ENCODE results near the gene PRELID3B. TPM values are rescaled to one million over a fixed set of nuclear protein-coding genes. Genes with fewer than 3 reads are reported as not detected.
A peak's percentile ranks its signal among the peaks of the same experiment; 100 is the strongest.

PRELID3B gene
- total RNA-seq, 2 experiments from 2014 or later = 55.8 to 59.1 TPM

GRCh38 chr20:58985656-58986055 is 56.9 kb downstream of the PRELID3B start:
- Mint-ChIP-seq H3K36me3 (ENCODE audit: low read depth) (peaks cover 66% of the 10 kb centered on the region), H3K9me3 (no peaks in the 10 kb centered on the region), H3K27me3 (no peaks in the 10 kb centered on the region), H3K4me1 (ENCODE audit: low read depth) (peaks cover 44% of the 10 kb centered on the region), H3K4me3 (no peak overlapping the region), H3K27ac (peak overlapping the region; percentile 40)
- ATAC-seq (ENCODE audit: poor library complexity) (no peak), DNase-seq (no peak)
- Histone ChIP-seq H3K4me3 (ENCODE audit: low read length) (no peak overlapping the region), H3K9me3 (ENCODE audit: control insufficient read depth in 1 of 2, insufficient read depth in 1 of 2, low read length in 2 of 2) (no peaks in the 10 kb centered on the region), H3K36me3 (ENCODE audit: insufficient read depth, low read length) (peaks cover 50% of the 10 kb centered on the region), H3K4me1 (ENCODE audit: insufficient read depth, low read length) (peaks cover 38% of the 10 kb centered on the region), H3K27me3 (ENCODE audit: control insufficient read depth in 1 of 2, insufficient read depth in 2 of 2, low read length in 2 of 2) (no peaks in the 10 kb centered on the region), H3K27ac (ENCODE audit: low read depth in 1 of 2, low read length in 2 of 2) (no peak overlapping the region)
- intact Hi-C loops (cut with DNase I, micrococcal nuclease) = loop anchor here in 1 of 2 experiments (10.0 kb wide), 1 partner anchor 681 kb away; the partner anchor contains the start of gene RAB22A
- CTCF ChIA-PET = no interaction called here
- POLR2A ChIA-PET = no interaction called here
- no peak for TF ChIP-seq CTCF (IDR thresholded peaks at IDR 0.05)

GRCh38 chr20:58984691-58985090 is 57.9 kb downstream of the PRELID3B start:
- Histone ChIP-seq H3K4me3 (ENCODE audit: low read length) (no peak overlapping the region), H3K9me3 (ENCODE audit: control insufficient read depth in 1 of 2, insufficient read depth in 1 of 2, low read length in 2 of 2) (no peaks in the 10 kb centered on the region), H3K36me3 (ENCODE audit: insufficient read depth, low read length) (peaks cover 41% of the 10 kb centered on the region), H3K27ac (ENCODE audit: low read depth in 1 of 2, low read length in 2 of 2) (no peak overlapping the region), H3K27me3 (ENCODE audit: control insufficient read depth in 1 of 2, insufficient read depth in 2 of 2, low read length in 2 of 2) (no peaks in the 10 kb centered on the region), H3K4me1 (ENCODE audit: insufficient read depth, low read length) (peaks cover 42% of the 10 kb centered on the region)
- no peak for TF ChIP-seq CTCF (IDR thresholded peaks at IDR 0.05)
- intact Hi-C loops (cut with DNase I, micrococcal nuclease) = loop anchor here (5.0 to 10.0 kb wide), 4 partner anchors 92 to 680 kb away; partner anchors contain the start of genes RAB22A (in 1 of the 2), STX16 (in 1 of the 2) and VAPB (in 1 of the 2)
- Mint-ChIP-seq H3K4me1 (ENCODE audit: low read depth) (peaks cover 44% of the 10 kb centered on the region), H3K4me3 (peak overlapping the region; percentile 58), H3K27ac (peak overlapping the region; percentile 72), H3K27me3 (no peaks in the 10 kb centered on the region), H3K9me3 (no peaks in the 10 kb centered on the region), H3K36me3 (ENCODE audit: low read depth) (peaks cover 60% of the 10 kb centered on the region)
- DNase-seq = no peak
- ChIA-PET CTCF (interaction anchor here (0.7 kb wide), 1 partner anchor 103 kb away, joined by 3 read pairs; no protein-coding TSS in a partner anchor), POLR2A (no interaction called here)
- no peak for ATAC-seq (ENCODE audit: poor library complexity)

Other genes starting within 250 kb of the PRELID3B start
- gene GNAS-AS1, start 191.9 kb downstream of the PRELID3B start, total RNA-seq = not detected
- 1,000 to 10,000 TPM; 1,245 to 1,317 TPM for gene GNAS, start 190.1 kb downstream of the PRELID3B start, total RNA-seq
- 10 to 100 TPM; 95.7 to 97.0 TPM for gene NELFCD, start 61.5 kb downstream of the PRELID3B start, total RNA-seq
- 10 to 100 TPM; 14.7 to 17.7 TPM for gene CTSZ, start 35.5 kb downstream of the PRELID3B start, total RNA-seq
- under 1 TPM; 0.11 to 0.17 TPM for gene TUBB1, start 23.4 kb downstream of the PRELID3B start, total RNA-seq
- gene ATP5F1E, start 10.5 kb downstream of the PRELID3B start, total RNA-seq = 10 to 100 TPM; 51.1 to 53.1 TPM
- 10 to 100 TPM; 24.9 to 25.9 TPM for gene ZNF831, start 121.0 kb upstream of the PRELID3B start, total RNA-seq

All from CD4-positive, alpha-beta T cell (primary cell).